Measurements from ENCODE around the gene NT5DC3. TPM values are rescaled to one million over a fixed set of nuclear protein-coding genes. Genes with fewer than 3 reads are reported as not detected.
A peak's percentile ranks its signal among the peaks of the same experiment; 100 is the strongest.

NT5DC3 gene
- total RNA-seq, 6 experiments from 2014 or later, result 10.5 to 12.8 (median 11.3) TPM

DNA sequence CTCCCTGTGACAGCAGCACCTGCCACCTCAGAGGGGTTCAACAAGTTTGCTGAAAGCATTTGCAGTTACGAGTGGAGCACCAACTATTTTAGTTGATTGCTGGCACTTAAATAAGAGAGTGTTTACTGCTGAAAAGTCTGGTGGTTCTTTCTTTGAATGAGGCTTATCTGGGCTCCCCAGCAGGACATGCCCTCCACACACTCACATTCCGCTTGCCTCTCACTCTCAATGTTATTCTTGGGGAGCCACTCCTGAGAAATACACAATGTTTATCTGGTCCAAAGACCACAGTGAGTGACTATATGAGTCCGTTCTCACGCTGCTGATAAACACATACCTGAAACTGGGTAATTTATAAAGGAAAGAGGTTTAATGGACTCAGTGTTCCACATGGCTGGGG is 31.9 kb downstream of the NT5DC3 start:
- no peak overlapping the region for H3K4me3 Mint-ChIP-seq
- DNase-seq, result no peak
- H3K9me3 Mint-ChIP-seq, result no peaks in the 10 kb centered on the region
- no peak overlapping the region for H3K27ac Mint-ChIP-seq
- H3K27me3 Mint-ChIP-seq (ENCODE audit: insufficient read depth), result no peaks in the 10 kb centered on the region
- TF ChIP-seq, protein P1, sequence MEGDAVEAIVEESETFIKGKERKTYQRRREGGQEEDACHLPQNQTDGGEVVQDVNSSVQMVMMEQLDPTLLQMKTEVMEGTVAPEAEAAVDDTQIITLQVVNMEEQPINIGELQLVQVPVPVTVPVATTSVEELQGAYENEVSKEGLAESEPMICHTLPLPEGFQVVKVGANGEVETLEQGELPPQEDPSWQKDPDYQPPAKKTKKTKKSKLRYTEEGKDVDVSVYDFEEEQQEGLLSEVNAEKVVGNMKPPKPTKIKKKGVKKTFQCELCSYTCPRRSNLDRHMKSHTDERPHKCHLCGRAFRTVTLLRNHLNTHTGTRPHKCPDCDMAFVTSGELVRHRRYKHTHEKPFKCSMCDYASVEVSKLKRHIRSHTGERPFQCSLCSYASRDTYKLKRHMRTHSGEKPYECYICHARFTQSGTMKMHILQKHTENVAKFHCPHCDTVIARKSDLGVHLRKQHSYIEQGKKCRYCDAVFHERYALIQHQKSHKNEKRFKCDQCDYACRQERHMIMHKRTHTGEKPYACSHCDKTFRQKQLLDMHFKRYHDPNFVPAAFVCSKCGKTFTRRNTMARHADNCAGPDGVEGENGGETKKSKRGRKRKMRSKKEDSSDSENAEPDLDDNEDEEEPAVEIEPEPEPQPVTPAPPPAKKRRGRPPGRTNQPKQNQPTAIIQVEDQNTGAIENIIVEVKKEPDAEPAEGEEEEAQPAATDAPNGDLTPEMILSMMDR (IDR thresholded peaks at IDR 0.05), result no peak
- peaks cover 42% of the 10 kb centered on the region for H3K36me3 Mint-ChIP-seq (ENCODE audit: low read depth)
- H3K4me1 Mint-ChIP-seq (ENCODE audit: low read depth), result peaks cover 46% of the 10 kb centered on the region

DNA sequence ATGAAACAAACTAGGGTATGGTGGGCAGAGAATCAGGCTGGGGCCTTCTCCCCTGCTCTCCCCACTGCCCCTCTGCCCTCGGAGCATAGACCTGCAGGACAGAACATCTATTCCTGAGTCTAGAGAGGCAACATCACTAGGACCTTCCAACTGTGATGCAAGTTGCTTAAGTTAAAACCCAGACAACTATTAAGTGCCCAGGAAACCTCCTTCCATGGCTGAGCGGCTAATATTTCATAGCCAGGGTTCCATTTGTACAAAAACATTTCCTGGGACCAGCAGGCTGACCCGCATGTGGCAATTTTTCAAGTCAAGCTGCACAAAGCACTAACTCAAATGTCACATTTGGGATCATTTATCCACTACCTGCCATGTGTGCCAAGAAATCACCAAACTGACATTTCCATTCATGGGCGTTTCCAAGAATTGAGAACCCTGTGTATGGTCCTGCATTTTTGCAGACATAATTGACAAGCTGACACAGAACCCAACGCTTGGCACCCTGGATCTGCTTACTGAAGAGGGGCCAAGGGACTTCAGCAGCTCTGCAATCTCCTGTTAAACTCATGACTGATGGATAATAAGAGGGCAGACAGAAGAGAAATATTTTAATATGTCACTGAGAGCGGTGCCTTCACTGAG is 32.7 kb downstream of the NT5DC3 start:
- H3K27me3 Mint-ChIP-seq (ENCODE audit: insufficient read depth), result no peaks in the 10 kb centered on the region
- H3K27ac Mint-ChIP-seq, result no peak overlapping the region
- H3K4me3 Mint-ChIP-seq, result no peak overlapping the region
- TF ChIP-seq, protein P1 (IDR thresholded peaks at IDR 0.05), result no peak
- H3K4me1 Mint-ChIP-seq (ENCODE audit: low read depth), result peaks cover 51% of the 10 kb centered on the region
- no peak for DNase-seq
- peaks cover 42% of the 10 kb centered on the region for H3K36me3 Mint-ChIP-seq (ENCODE audit: low read depth)
- no peaks in the 10 kb centered on the region for H3K9me3 Mint-ChIP-seq

DNA sequence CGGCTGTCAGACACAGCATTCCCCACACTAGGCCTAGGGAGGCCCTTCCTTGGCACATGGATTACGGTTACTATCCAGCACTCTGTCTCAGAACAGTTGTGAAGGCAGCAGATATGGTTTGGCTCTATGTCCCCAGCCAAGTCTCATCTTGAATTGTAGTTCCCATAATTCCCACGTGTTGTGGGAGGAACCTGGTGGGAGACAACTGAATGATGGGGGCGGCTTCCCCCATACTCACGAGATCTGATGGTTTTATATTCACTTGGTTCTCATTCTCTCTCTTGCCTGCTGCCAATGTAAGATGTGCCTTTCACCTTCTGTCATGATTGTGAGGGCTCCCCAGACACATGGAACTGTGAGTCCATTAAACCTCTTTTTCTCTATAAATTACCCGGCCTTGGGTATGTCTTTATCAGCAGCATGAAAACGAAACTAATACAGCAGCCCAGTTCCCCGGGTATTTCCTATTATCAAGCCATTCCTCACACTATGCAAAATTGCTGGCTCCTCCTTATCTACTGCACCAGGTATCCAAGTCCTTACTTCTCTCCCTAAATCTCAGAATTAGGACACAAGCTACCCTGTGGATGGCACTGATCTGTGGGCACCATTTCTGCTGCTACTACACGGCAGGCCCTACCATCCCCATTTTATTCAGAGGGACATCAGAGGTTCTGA is 33.3 kb downstream of the NT5DC3 start:
- H3K4me1 Mint-ChIP-seq (ENCODE audit: low read depth), result peaks cover 57% of the 10 kb centered on the region
- H3K4me3 Mint-ChIP-seq, result no peak overlapping the region
- DNase-seq, result no peak
- H3K27ac Mint-ChIP-seq, result no peak overlapping the region
- H3K36me3 Mint-ChIP-seq (ENCODE audit: low read depth), result peaks cover 42% of the 10 kb centered on the region
- no peaks in the 10 kb centered on the region for H3K27me3 Mint-ChIP-seq (ENCODE audit: insufficient read depth)
- no peaks in the 10 kb centered on the region for H3K9me3 Mint-ChIP-seq
- TF ChIP-seq, protein P1 (IDR thresholded peaks at IDR 0.05), result no peak

DNA sequence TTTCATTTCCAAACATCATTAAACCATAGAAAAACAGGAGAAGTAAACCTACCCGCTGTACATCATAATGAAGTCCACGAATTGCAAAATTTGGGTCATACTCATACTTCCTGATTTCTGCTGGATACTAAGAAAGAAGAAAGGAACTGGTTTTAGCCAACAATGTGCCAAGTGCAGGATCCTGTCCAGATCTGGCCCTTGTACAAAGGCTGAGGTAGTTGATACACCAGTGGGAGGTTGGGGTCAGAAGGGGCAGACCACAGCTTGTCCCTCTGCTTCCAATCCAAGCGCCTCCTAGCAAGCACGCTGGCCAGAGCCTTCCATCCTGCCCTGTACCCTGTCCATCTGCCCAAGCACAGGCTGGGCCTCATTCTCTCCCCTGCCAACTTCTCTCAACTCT is 34.2 kb downstream of the NT5DC3 start:
- DNase-seq, result no peak
- H3K27me3 Mint-ChIP-seq (ENCODE audit: insufficient read depth), result no peaks in the 10 kb centered on the region; the same call in 1 of the 2 replicates
- no peaks in the 10 kb centered on the region for H3K9me3 Mint-ChIP-seq
- no peak overlapping the region for H3K4me3 Mint-ChIP-seq
- peaks cover 65% of the 10 kb centered on the region for H3K4me1 Mint-ChIP-seq (ENCODE audit: low read depth)
- H3K36me3 Mint-ChIP-seq (ENCODE audit: low read depth), result peaks cover 46% of the 10 kb centered on the region
- H3K27ac Mint-ChIP-seq, result peak overlapping the region; percentile 93; the same call in 1 of the 2 replicates
- TF ChIP-seq, protein P1 (IDR thresholded peaks at IDR 0.05), result no peak

DNA sequence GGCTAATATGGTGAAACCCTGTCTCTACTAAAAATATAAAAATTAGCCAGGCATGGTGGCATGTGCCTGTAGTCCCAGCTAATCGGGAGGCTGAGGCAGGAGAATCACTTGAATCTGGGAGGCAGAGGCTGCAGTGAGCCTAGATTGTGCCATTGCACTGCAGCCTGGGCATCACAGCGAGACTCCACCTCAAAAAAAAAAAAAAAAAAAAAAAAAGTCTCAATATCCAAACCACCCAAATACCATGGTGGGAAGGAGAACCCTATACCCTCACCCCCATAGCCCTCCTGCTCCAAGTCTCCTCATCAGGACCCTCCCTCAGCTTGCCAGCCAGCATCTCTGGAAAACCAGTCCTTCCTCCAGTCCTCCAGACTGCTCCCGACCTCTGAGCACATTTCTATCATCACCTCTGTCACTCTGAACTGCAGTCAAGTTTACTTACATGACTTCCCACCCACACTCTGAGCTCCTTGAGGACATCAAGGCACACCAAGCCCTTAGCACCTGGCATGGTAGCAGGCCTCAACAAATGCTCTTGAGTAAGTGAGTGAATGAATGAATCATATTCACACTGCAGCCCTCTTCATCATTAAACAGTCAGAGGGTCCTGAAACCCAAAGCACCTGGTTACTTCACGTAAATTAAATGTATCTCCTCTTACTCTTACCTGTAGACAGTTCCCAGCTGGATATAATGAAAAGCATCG is 35.2 kb downstream of the NT5DC3 start:
- DNase-seq, result no peak
- no peaks in the 10 kb centered on the region for H3K9me3 Mint-ChIP-seq
- TF ChIP-seq, protein P1 (IDR thresholded peaks at IDR 0.05), result no peak
- no peaks in the 10 kb centered on the region; the same call in 1 of the 2 replicates for H3K27me3 Mint-ChIP-seq (ENCODE audit: insufficient read depth)
- peak overlapping the region; percentile 93 for H3K27ac Mint-ChIP-seq
- H3K4me3 Mint-ChIP-seq, result peak overlapping the region; percentile 86
- peaks cover 40% of the 10 kb centered on the region for H3K36me3 Mint-ChIP-seq (ENCODE audit: low read depth)
- peaks cover 69% of the 10 kb centered on the region for H3K4me1 Mint-ChIP-seq (ENCODE audit: low read depth)
